Stimulated activated CD8-positive, alpha-beta memory T cell treated with anti-CD3 and anti-CD28 coated beads, Interleukin-7, amount 100 ng/mL, for 4 hours (primary cell): ENCODE measurements around the gene BACE1-AS.
"Not testable (repeated sequence)": the region's sequence is repeated elsewhere in the genome, so short reads cannot be mapped to it uniquely, and the experiment has no call there.

Source experiments
- DNase-seq, 2 donors: peaks; one replicate each; pipeline ENCODE4 v3.0.0-alpha.2; 2020; ENCODE audit warnings: low read depth in 2 of 2

Gene BACE1-AS

GRCh38 chr11:117319214-117319840 lies 28.2 kb downstream of the BACE1-AS start:
- no peak for DNase-seq

- DNase-seq = not testable (repeated sequence)
Measured at GRCh38 chr11:117327255-117327566, 36.1 kb downstream of the BACE1-AS start.

GRCh38 chr11:117327567-117328374 lies 36.6 kb downstream of the BACE1-AS start, which contains the start of gene CEP164:
TSS of gene CEP164 (plus strand) at chr11:117327854. CDS start at chr11:117338587, 10,733 bp downstream.
- peak; percentile 92 to 93 for DNase-seq

- DNase-seq = no peak
Measured at GRCh38 chr11:117328375-117329010, 37.3 kb downstream of the BACE1-AS start.

- DNase-seq = no peak
Measured at GRCh38 chr11:117332843-117333242, 41.7 kb downstream of the BACE1-AS start.

GRCh38 chr11:117333917-117334316 lies 42.8 kb downstream of the BACE1-AS start:
- no peak for DNase-seq

- no peak for DNase-seq
Measured at GRCh38 chr11:117334896-117335295, 43.8 kb downstream of the BACE1-AS start.

- no peak for DNase-seq
Measured at GRCh38 chr11:117335399-117335798, 44.3 kb downstream of the BACE1-AS start.

GRCh38 chr11:117337076-117337475 lies 45.9 kb downstream of the BACE1-AS start:
- no peak for DNase-seq
